Hematopoietic multipotent progenitor cell treated with erythropoietin and hydrocortisone succinate and interleukin-3 and kit ligand, for 4 days (in vitro differentiated cells): ENCODE results near the gene RPL38.
A peak's percentile ranks its signal among the peaks of the same experiment; 100 is the strongest.

Experiments used
- DNase-seq: peaks from one replicate; pipeline ENCODE4 v3.0.0-alpha.2; 2015

Gene RPL38

GRCh38 chr17:74251051-74251450 is 47.6 kb downstream of the RPL38 start:
- DNase-seq: no peak

- no peak for DNase-seq
These were observed 48.1 kb downstream of the RPL38 start for GRCh38 chr17:74251569-74251968.

GRCh38 chr17:74252211-74252610 is 48.7 kb downstream of the RPL38 start:
- DNase-seq: peak; percentile 28

GRCh38 chr17:74253036-74253435 is 49.6 kb downstream of the RPL38 start:
- no peak for DNase-seq

GRCh38 chr17:74257311-74257710 is 53.8 kb downstream of the RPL38 start:
- no peak for DNase-seq

- no peak for DNase-seq
These were observed 56.4 kb downstream of the RPL38 start for GRCh38 chr17:74259667-74260524.
